GM18519 (cell line): ENCODE measurements around the gene ADCY10.
"Not testable (repeated sequence)": the region's sequence is repeated elsewhere in the genome, so short reads cannot be mapped to it uniquely, and the experiment has no call there.

ENCODE experiments used
- ATAC-seq: cut with Tn5 transposase; IDR thresholded peaks from one replicate; pipeline ENCODE4 v1.9.1; 2021; ENCODE audit warnings: mild to moderate bottlenecking, moderate library complexity; ENCODE audit not compliant: unreplicated experiment, low FRiP score

ADCY10 gene

GRCh38 chr1:167913895-167914496 lies at the start of gene ADCY10:
TSS of gene ADCY10 (minus strand) at chr1:167914134. CDS start at chr1:167905140, 8,994 bp downstream.
- no peak for ATAC-seq

DNA sequence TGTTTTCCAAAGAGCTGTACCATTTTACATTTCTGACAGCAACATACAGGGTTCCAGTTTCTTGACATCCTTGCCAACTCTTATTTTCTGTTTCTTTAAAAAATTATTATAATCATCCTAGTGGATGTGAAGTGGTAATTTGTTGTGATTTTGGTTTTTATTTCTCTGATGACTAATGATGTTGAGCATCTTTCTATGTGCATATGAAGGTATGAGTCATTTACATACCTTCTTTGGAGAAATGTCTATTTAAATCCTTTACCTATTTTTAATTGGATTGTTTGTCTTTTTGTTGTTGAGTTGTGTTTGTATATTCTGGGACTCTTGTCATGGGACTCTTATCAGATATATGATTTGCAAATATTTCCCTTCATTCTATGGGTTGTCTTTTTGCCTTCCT lies 43.8 kb upstream of the ADCY10 start:
- ATAC-seq: no peak

- no peak for ATAC-seq
These were observed 42.0 kb upstream of the ADCY10 start for GRCh38 chr1:167955915-167956314.

DNA sequence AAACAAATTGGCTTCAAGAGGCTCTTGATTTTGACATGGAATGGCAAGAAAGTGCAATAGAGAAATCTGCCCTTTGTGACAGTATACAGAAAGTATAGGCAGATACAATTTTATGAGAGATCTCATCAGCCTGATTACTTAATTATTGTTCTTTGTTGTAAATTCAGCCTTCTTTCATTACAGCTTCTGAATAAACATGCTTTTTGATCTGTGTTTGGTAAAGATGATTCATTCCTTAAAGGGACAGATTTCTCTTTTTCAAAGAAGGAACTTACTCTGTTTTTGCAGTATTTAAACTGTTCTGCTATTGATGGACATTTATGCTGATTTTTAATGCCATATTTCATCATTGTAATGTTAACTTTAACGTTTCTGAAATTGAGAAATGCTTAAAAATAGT lies 36.6 kb upstream of the ADCY10 start:
- ATAC-seq: no peak

DNA sequence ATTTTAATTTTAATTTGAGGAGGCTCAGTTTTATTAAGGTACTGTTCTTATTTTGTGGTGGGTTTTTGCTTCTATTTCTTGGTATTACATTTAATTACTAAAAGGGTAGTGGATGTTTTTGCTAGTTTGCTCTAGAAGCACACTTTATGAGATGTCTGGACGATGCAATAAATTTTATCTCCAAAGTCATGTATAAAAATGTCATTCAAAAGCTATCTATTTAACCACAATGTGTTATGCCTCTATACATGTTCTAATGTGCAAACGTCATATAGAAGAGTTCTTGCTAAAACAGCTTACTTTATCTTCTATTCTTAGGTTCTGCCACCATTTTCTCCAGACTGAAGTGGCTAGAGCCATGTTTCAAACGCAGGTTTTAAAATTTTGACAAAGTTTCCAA lies 35.9 kb upstream of the ADCY10 start:
- ATAC-seq: no peak

DNA sequence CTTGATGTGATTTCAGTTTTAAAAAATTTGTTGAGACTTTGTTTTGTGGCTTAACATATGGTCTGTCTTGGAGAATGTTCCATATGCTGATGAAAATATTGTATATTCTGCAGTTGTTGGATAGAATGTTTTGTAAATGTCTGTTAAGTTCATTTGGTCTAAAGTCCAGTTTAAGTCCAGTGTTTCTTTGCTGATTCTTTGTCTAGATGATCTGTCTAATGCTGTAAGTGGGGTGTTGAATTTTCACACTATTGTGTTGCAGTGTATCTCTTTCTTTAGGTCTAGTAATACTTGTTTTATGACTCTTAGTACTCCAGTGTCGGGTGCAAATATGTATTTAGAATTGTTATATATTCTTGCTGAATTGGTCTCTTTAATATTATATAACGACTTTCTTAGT lies 33.8 kb upstream of the ADCY10 start:
- no peak for ATAC-seq

GRCh38 chr1:167943541-167943940 lies 29.6 kb upstream of the ADCY10 start:
- no peak for ATAC-seq

- ATAC-seq: no peak
These were observed 26.3 kb upstream of the ADCY10 start for GRCh38 chr1:167940264-167940663.

- ATAC-seq: no peak
These were observed 24.2 kb upstream of the ADCY10 start for GRCh38 chr1:167938080-167938636.

- ATAC-seq: no peak
These were observed 23.7 kb upstream of the ADCY10 start for GRCh38 chr1:167937709-167938010.

GRCh38 chr1:167936930-167937708 lies 23.2 kb upstream of the ADCY10 start, which contains the start of gene MPC2:
TSS of gene MPC2 (minus strand) at chr1:167937072. CDS start at chr1:167935841, 1,231 bp downstream.
- ATAC-seq: peak; percentile 0

GRCh38 chr1:167936068-167936929 lies 22.4 kb upstream of the ADCY10 start, which contains the start of gene DCAF6:
TSS of gene DCAF6 (plus strand) at chr1:167936683. CDS start at chr1:167936912, 229 bp downstream.
- peak; percentile 86 for ATAC-seq

- no peak for ATAC-seq
These were observed 21.5 kb upstream of the ADCY10 start for GRCh38 chr1:167935216-167936067.

DNA sequence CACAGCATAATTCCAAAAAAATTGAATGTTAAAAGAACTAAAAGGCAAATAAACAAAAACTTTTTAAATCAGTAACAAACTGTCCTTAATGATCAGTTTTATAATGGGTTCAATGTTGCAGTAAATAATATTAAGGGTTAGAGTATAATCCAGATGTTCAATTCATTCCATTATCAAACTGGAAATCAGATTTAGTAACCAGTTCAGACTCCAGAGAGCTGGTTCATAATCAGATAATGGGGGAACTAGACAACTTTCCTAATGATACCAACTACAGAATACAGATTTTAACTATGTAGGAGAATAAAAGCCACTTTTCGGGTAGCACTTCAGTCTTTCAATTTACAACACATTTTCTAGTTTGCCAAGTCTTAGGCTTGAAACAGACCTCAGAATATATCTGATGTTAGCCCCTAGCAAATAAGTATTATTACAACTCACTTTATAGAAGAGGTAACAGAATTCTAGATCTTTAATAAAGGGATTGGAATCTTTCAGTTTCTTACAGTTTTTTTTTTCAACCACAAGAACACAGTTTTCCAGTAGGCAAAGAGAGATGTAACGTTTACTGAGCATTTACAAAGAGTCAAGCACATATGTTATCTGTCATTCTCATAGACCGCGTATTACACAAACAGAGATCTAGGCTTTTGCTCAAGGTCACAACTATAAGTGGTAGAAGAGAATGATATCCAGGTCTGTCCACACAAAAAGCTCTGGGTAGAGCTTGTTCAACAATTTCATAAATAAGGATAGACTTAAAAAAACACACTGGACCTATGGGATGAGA lies 20.7 kb upstream of the ADCY10 start:
- no peak for ATAC-seq

- no peak for ATAC-seq
These were observed 19.9 kb upstream of the ADCY10 start for GRCh38 chr1:167933788-167934187.

GRCh38 chr1:167929725-167930124 lies 15.8 kb upstream of the ADCY10 start:
- ATAC-seq: no peak

- not testable (repeated sequence) for ATAC-seq
These were observed 15.0 kb upstream of the ADCY10 start for GRCh38 chr1:167928919-167929318.

- no peak for ATAC-seq
These were observed 14.5 kb upstream of the ADCY10 start for GRCh38 chr1:167928457-167928852.
